GM19238 (cell line): ENCODE results near the gene MKNK1.
"Not testable (repeated sequence)": the region's sequence is repeated elsewhere in the genome, so short reads cannot be mapped to it uniquely, and the experiment has no call there.

ENCODE experiments used
- DNase-seq: peaks from one replicate; pipeline ENCODE4 v3.0.0; 2011; ENCODE audit warnings: low spot score; ENCODE audit not compliant: insufficient read length

Gene MKNK1

GRCh38 chr1:46603858-46604549 lies at the start of gene MKNK1:
Gene MKNK1, minus strand, starts transcription at chr1:46604268. Its CDS starts 20,941 bp downstream, at chr1:46583327.
- DNase-seq = peak; percentile 99

GRCh38 chr1:46653405-46653958 lies 49.4 kb upstream of the MKNK1 start:
- DNase-seq = no peak

- no peak for DNase-seq
Observed at GRCh38 chr1:46652321-46653100, 48.4 kb upstream of the MKNK1 start.

DNA sequence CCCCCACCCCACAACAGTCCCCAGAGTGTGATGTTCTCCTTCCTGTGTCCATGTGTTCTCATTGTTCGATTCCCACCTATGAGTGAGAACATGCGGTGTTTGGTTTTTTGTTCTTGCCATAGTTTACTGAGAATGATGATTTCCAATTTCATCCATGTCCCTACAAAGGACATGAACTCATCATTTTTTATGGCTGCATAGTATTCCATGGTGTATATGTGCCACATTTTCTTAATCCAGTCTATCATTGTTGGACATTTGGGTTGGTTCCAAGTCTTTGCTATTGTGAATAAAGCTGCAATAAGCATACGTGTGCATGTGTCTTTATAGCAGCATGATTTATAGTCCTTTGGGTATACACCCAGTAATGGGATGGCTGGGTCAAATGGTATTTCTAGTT lies 47.1 kb upstream of the MKNK1 start:
- DNase-seq = not testable (repeated sequence)

DNA sequence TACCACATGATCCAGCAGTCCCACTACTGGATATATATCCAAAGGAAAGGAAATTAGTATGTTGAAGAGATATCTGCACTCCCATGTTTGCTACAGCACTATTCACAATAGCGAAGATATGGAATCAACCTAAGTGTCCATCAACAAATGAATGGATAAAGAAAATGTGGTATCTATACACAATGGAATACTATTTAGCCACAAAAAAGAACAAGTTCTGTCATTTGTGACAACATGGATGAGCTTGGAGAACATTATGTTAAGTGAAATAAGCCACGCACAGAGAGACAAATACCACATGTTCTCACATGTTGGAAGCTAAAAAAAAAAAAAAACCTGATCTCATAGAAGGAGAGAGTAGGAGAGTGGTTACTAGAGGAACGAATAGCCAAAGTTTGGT lies 46.4 kb upstream of the MKNK1 start:
- DNase-seq = no peak

GRCh38 chr1:46649764-46650163 lies 45.7 kb upstream of the MKNK1 start:
- DNase-seq = no peak

DNA sequence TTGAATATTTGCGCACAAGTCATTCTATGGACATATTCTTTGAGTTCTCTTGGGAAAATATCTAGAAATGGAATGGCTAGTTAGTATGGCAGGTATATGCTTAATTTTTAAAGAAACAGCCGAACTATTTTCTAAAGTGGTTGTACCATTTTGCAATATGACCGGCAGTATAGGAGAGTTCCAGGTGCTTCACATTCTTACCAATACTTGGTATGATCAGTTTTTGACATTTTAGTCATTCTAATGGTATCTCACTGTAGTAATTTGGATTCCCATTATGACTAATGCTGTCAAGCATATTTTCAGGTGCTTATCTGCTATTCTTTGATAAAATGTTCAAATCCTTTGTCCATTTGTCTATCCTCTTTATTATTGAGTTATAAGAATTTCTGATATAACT lies 43.5 kb upstream of the MKNK1 start:
- no peak for DNase-seq

DNA sequence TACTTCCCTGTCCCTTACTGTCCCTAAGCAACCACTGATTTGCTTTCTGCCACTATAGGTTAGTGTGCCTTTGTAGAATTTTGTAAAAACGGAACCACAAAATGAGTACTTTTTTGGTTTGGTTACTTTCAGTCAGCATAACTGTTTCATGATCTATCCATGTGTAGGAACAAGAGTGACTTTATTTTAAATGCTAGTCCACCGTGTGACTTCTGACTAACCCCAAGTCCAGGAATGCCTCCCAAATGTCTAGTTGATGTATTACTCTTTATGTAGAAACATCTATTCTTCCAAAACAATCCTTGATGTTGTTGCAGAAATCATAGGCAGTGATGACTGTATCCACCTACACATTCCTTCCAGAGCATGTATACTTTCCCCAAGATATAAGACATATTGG lies 42.8 kb upstream of the MKNK1 start:
- DNase-seq = no peak

- DNase-seq = no peak
Observed at GRCh38 chr1:46646331-46646730, 42.3 kb upstream of the MKNK1 start.

DNA sequence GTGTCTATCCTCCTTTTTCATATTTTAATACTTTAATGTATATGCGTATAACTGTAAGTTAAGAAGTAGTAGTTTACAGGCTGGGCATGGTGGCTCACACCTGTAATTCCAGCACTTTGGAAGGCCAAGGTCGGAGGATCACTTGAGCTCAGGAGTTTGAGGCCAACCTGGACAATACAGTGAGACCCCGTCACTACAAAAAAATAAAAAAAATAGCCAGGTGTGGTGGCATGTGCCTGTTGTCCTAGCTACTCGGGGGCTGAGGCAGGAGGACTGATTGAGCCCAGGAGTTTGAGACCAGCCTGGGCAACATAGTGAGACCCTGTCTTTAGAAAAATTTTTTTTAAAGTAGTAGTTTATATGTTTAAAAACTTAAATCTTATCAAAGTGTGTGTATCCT lies 41.7 kb upstream of the MKNK1 start:
- no peak for DNase-seq

DNA sequence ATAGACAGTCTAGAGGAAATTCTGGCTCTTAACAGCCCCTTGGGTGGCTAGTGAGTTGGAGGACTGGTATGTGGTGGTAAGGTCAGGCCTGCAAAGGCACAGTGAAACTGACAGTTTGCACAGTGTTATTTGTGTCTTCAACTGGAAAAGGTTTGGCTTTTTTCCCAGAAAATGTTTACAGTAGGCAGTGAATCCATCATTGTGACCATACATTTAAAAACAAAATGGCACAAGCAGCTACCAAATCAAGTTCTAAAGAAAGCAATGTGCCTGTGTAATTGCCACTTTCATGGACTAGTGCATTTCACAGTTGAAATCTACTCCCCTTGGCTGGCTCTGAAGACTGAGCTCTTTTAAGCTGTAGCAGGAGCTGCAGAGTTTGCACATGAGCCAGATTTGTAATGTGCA lies 39.3 kb upstream of the MKNK1 start:
- no peak for DNase-seq

DNA sequence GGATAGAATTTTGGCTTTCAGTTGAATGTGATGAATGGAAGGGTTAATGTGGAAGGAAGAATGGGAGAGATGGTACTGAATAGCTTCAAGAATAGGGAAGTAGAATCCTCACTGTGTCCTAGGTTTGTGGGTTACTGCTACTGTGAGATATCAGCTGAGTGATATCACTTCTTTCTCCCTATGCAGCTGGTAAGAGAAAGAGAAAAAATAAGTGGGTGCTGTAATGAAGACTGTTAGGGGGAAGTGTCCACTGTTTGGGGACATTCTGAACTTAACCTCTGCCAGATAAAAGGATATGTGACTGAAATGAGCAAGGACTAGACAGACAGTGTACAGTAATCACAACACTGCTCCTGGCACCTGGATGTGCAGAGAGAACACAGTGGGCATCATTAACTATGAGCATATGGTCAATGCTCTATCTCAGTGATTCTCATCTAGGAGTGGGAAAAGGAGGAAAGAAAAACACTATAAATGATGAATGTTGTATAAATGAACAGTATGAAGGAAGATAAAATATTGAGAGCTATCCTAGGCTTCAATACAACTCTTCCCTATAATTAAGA lies 38.1 kb upstream of the MKNK1 start:
- no peak for DNase-seq

DNA sequence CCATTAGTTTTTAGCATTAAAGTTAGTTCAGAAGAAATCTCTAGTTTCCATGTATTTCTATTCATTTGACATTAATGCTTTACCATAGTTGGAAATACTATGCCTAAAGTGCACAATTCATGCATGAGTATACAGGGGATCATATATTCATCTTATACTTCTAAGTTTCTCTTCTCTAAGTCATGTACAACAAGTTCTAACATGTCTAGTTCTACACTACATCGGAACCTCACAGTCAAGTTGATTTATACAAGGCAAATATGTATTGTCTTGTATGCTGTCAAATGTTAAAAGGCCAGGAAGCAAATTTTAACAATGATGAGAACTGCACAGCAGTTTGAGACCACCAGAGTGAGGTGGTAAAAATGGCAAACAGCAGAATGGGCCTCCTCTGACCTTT lies 35.5 kb upstream of the MKNK1 start:
- no peak for DNase-seq

GRCh38 chr1:46638921-46639320 lies 34.9 kb upstream of the MKNK1 start:
- DNase-seq = no peak

GRCh38 chr1:46637444-46638083 lies 33.5 kb upstream of the MKNK1 start:
- DNase-seq = no peak

GRCh38 chr1:46635205-46635604 lies 31.1 kb upstream of the MKNK1 start:
- no peak for DNase-seq

GRCh38 chr1:46630719-46631118 lies 26.7 kb upstream of the MKNK1 start:
- no peak for DNase-seq

DNA sequence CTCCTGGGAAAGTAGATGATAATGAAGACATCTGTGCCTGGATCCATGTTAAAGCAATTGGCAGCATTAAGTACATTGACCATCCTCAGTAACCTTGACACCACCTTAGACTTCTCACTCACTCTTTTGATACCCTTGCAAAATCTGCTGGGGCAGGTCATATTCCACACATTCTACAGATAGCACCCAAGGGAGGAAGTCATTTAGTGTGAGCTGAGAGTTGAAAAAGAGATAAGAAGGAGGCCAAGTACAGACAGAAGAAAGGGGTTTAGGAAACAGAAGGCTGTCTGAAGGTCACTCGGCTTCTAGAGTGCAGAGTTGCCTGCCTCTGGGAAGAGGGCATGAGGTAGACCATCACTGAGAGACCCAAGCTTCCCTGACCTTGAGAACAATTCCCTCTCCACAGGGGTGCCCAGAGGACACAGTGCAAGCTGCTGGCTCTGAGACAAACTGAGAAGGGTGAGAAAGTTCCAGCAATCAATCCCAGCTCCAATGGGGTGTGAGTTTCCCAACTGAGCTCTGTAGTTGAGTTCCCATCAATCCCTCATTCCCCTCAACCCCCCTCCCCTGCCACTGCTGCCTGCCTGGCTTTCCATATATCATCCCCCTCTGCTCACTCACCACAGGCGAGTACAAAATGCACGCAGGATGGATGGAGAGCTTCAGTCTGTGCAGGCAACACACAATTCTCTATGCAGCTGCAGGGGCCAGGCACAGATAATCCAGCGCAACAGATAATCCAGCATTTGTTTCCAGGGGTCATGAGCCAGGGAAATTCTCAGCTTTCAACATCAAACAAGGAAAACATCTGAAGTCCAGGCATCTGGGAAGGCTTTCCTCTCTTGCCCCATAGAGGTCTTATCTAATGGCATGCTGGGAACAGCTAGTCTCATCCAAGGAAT lies 19.9 kb upstream of the MKNK1 start:
- DNase-seq = no peak

DNA sequence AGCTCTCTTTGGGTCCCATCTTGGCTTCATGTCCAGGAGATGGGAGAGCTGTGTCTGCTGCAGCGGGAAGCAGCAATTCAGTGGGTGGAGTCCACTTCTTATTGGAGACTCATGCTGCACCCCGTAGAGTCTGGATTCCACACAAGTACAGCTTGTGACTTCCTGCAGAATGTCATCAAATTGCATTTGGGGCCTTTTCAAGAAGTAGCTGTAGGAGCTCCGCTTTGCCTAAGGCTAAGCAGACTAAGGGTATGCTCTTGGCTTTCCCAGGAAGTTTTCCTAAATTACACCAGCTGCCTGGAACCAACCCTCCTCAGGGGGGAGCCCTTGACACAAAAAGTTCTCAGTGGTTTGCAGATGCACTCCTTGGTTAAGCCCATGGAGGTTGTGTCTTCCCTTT lies 18.3 kb upstream of the MKNK1 start:
- no peak for DNase-seq

DNA sequence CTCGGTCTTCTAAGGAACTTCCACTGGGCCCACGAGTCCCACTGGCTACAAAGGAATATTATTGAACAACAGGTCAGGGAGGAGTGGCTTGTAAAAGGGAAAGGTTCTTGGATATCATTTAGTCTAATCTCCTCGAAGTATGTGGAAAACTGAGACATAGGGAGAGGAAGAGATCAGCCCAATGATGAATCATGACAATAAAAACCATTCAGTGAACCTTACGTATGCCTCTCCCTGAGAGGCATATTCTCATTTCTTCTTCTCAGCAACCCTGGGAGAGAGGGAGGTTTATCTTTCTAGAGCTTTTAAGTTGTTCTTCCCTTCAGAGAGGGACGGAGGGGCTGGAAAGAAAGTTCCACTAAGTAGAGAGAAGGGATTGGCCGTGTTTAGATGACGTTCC lies 17.9 kb upstream of the MKNK1 start:
- DNase-seq = no peak
